Measurements from ENCODE around the gene LYPD8.

The LYPD8 gene

GRCh38 chr1:248696774-248697173 lies 58.8 kb downstream of the LYPD8 start:
- DNase-seq = no peak

- DNase-seq = no peak
Observed at GRCh38 chr1:248696261-248696660, 59.3 kb downstream of the LYPD8 start.

GRCh38 chr1:248695451-248696132 lies 60.0 kb downstream of the LYPD8 start:
- no peak for DNase-seq

GRCh38 chr1:248691567-248692155 lies 63.9 kb downstream of the LYPD8 start:
- no peak for DNase-seq
